Mucosa of rectum (tissue), 2 donors: ENCODE measurements around the gene SLC17A8.

Source experiments
- H3K27ac ChIP-seq, 2 donors: one replicate each; pipeline ENCODE4 v1.7.0; 2013; ENCODE audit warnings: inconsistent platforms in 2 of 2, low read depth in 2 of 2, low read length in 2 of 2
- H3K27me3 ChIP-seq, 2 donors: one replicate each; pipeline ENCODE4 v1.7.0; 2013; ENCODE audit warnings: low read length in 2 of 2; ENCODE audit not compliant: control insufficient read depth in 2 of 2, insufficient read depth in 2 of 2
- H3K36me3 ChIP-seq, 2 donors: one replicate each; pipeline ENCODE4 v1.7.0; 2013; ENCODE audit warnings: low read length in 2 of 2; ENCODE audit not compliant: control insufficient read depth in 2 of 2, insufficient read depth in 2 of 2
- H3K4me1 ChIP-seq, 2 donors: one replicate each; pipeline ENCODE4 v1.7.0; 2013; ENCODE audit warnings: low read length in 2 of 2, mild to moderate bottlenecking in 1 of 2; ENCODE audit not compliant: control insufficient read depth in 2 of 2, insufficient read depth in 2 of 2
- H3K4me3 ChIP-seq, 2 donors: one replicate each; pipeline ENCODE4 v1.7.0; 2013; ENCODE audit warnings: low read length in 2 of 2
- H3K9ac ChIP-seq, 2 donors: one replicate each; pipeline ENCODE4 v1.7.0; 2013; ENCODE audit warnings: low read length in 2 of 2, low read depth in 1 of 2, mild to moderate bottlenecking in 1 of 2
- H3K9me3 ChIP-seq, 2 donors: one replicate each; pipeline ENCODE4 v1.7.0; 2013; ENCODE audit warnings: low read length in 2 of 2; ENCODE audit not compliant: control insufficient read depth in 2 of 2
- donor health status: healthy.
- donor health status: Normal muscosa, but diverticular disease.

SLC17A8 gene

DNA sequence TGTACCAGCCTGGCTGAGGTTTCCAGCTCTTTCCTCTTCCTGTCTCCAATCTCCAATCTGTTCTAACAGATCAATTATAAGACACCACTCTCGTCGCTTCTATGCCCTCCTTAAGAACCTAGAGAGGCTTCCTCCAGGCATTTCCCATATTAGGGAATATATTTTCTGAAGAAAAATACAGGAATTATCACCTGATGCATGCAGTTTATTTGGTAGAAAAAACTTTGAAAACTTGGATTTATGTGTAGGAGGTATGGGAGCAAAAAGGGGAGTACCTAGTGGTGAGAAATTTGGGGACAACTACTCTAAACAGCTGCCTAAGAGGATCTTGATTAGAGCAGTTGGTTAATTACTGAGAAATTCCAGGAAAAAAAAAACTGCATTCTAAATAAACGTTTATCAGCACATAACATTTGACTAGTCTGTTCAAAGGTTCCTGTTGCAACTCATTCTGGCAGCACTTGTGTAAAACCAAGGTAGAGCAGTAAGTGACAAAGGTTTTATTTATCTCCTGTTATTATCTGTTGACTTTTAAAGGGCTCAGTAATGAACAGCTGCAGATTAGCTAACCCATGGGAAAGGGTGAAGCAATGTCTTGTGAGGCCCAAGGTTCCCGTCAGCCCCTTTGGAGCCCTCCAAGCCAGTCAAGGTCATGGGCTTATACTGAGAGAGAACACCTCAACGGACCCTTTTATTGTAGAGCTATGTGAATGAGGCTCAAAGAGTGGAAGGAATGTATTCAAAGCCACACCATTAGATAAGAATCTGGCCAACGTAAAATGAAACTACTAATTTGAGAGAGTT is 80.4 kb downstream of the SLC17A8 start:
- no peaks in the 10 kb centered on the region for H3K36me3 ChIP-seq
- no peak overlapping the region for H3K4me3 ChIP-seq
- H3K27me3 ChIP-seq, result no peaks in the 10 kb centered on the region
- H3K9me3 ChIP-seq, result no peaks in the 10 kb centered on the region
- H3K4me1 ChIP-seq, result peaks cover 2 to 8% of the 10 kb centered on the region in 2 donors
- H3K9ac ChIP-seq, result no peak overlapping the region
- peak overlapping the region in 1 of 2 donors; percentile 27 for H3K27ac ChIP-seq

DNA sequence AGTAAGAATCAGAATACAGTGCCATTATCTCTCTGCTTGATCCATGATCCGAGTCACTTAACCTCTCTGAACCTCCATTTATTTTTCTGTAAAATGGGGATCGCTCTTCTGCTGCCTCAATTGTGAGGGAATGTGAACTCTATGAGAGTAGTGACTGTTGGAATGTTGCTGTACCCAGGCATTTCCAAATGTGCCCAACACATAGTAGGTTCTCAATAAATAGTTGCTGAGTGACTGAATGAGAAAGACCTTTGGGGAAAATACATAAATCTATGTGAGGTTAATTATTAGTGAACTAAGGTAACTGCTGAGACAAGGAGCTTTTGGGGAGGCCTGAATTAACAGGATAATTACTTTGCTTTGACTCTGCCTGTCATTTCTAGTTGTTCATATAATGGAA is 82.9 kb downstream of the SLC17A8 start:
- Histone ChIP-seq H3K9ac (no peak overlapping the region), H3K36me3 (no peaks in the 10 kb centered on the region), H3K9me3 (no peaks in the 10 kb centered on the region), H3K4me1 (peaks cover 2 to 8% of the 10 kb centered on the region in 2 donors), H3K27me3 (no peaks in the 10 kb centered on the region), H3K4me3 (no peak overlapping the region), H3K27ac (no peak overlapping the region)

- Histone ChIP-seq H3K9ac (no peak overlapping the region), H3K27me3 (no peaks in the 10 kb centered on the region), H3K27ac (no peak overlapping the region), H3K36me3 (no peaks in the 10 kb centered on the region), H3K4me3 (no peak overlapping the region), H3K4me1 (peaks cover 0 to 4% of the 10 kb centered on the region in 2 donors), H3K9me3 (no peaks in the 10 kb centered on the region)
Measured at GRCh38 chr12:100442403-100442802, 85.5 kb downstream of the SLC17A8 start.

DNA sequence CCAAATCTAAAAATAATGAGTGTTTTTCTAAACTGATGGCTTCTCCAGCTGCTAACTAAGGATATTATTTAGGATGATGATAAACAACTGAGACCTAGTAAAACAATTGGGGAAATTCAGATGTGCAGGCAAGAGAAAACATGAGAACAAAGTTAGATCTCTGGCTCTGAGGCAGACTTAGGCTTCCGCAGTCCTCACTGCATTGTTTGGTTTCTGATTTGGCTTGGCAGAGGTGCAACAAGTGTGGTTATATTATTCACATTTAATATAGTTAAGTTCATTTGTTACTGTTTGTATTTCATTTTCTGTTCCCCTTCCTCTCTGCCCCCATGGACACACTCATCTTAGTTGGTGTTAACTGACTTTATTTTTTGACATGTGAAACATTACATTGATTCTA is 86.6 kb downstream of the SLC17A8 start:
- Histone ChIP-seq H3K27me3 (no peaks in the 10 kb centered on the region), H3K9ac (no peak overlapping the region), H3K9me3 (no peaks in the 10 kb centered on the region), H3K36me3 (no peaks in the 10 kb centered on the region), H3K4me1 (no peaks in the 10 kb centered on the region), H3K27ac (no peak overlapping the region), H3K4me3 (no peak overlapping the region)

GRCh38 chr12:100445081-100445481 is 88.2 kb downstream of the SLC17A8 start:
- Histone ChIP-seq H3K27ac (no peak overlapping the region), H3K27me3 (no peaks in the 10 kb centered on the region), H3K9me3 (no peaks in the 10 kb centered on the region), H3K9ac (no peak overlapping the region), H3K4me1 (no peaks in the 10 kb centered on the region), H3K4me3 (no peak overlapping the region), H3K36me3 (no peaks in the 10 kb centered on the region)

- no peak overlapping the region for H3K4me3 ChIP-seq
- no peaks in the 10 kb centered on the region for H3K27me3 ChIP-seq
- no peak overlapping the region for H3K27ac ChIP-seq
Measured at GRCh38 chr12:100447381-100447780, 90.5 kb downstream of the SLC17A8 start.

DNA sequence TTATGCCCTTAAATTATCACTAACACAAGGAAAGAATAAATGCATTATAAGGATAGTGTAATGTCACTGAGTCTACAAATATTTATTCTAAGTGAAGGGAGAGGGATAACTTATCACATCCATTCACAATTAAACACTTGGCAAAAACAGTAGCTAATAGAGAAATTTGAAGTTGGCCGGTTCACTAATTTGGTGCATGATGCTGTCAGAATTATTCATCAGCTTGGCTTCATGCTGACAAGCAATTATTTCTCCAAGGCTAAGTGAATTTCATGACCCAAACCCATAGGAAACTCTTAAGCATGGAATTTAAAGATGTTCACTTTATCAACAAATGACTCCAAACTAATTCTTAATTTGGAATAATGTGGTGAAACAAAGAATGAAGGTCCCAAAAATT is 91.8 kb downstream of the SLC17A8 start:
- no peaks in the 10 kb centered on the region for H3K36me3 ChIP-seq
- H3K9ac ChIP-seq, result no peak overlapping the region
- no peaks in the 10 kb centered on the region for H3K27me3 ChIP-seq
- H3K4me1 ChIP-seq, result no peaks in the 10 kb centered on the region
- H3K9me3 ChIP-seq, result no peaks in the 10 kb centered on the region
- H3K27ac ChIP-seq, result no peak overlapping the region
- H3K4me3 ChIP-seq, result no peak overlapping the region

More at GRCh38 chr12:100447381-100447780, 90.5 kb downstream of the SLC17A8 start:
- Histone ChIP-seq H3K9ac (no peak overlapping the region), H3K36me3 (no peaks in the 10 kb centered on the region), H3K4me1 (no peaks in the 10 kb centered on the region), H3K9me3 (no peaks in the 10 kb centered on the region)

GRCh38 chr12:100450735-100451134 is 93.9 kb downstream of the SLC17A8 start:
- Histone ChIP-seq H3K36me3 (no peaks in the 10 kb centered on the region), H3K4me3 (no peak overlapping the region), H3K9ac (no peak overlapping the region), H3K4me1 (no peaks in the 10 kb centered on the region), H3K27me3 (no peaks in the 10 kb centered on the region), H3K27ac (no peak overlapping the region), H3K9me3 (no peaks in the 10 kb centered on the region)

- Histone ChIP-seq H3K36me3 (no peaks in the 10 kb centered on the region), H3K27ac (no peak overlapping the region), H3K4me1 (no peaks in the 10 kb centered on the region)
Measured at GRCh38 chr12:100453951-100454350, 97.1 kb downstream of the SLC17A8 start.

GRCh38 chr12:100455896-100456295 is 99.0 kb downstream of the SLC17A8 start:
- Histone ChIP-seq H3K27me3 (no peaks in the 10 kb centered on the region), H3K4me3 (no peak overlapping the region), H3K36me3 (no peaks in the 10 kb centered on the region), H3K4me1 (no peaks in the 10 kb centered on the region), H3K9ac (no peak overlapping the region), H3K9me3 (no peaks in the 10 kb centered on the region), H3K27ac (no peak overlapping the region)

More at GRCh38 chr12:100453951-100454350, 97.1 kb downstream of the SLC17A8 start:
- Histone ChIP-seq H3K9ac (no peak overlapping the region), H3K4me3 (no peak overlapping the region), H3K27me3 (no peaks in the 10 kb centered on the region), H3K9me3 (no peaks in the 10 kb centered on the region)
